HG03571 (cell line): ENCODE measurements around the gene PTPRK.

Experiments
- ATAC-seq: cut with Tn5 transposase; IDR thresholded peaks from one replicate; pipeline ENCODE4 v1.9.1; 2021; ENCODE audit not compliant: unreplicated experiment

PTPRK gene

GRCh38 chr6:128252341-128253176 is 267.8 kb downstream of the PTPRK start:
- ATAC-seq = no peak

- ATAC-seq = no peak
These were observed 268.7 kb downstream of the PTPRK start for GRCh38 chr6:128251445-128252340.

GRCh38 chr6:128250370-128251070 is 269.9 kb downstream of the PTPRK start:
- ATAC-seq = no peak

- no peak for ATAC-seq
These were observed 271.0 kb downstream of the PTPRK start for GRCh38 chr6:128249429-128249828.

- no peak for ATAC-seq
These were observed 273.7 kb downstream of the PTPRK start for GRCh38 chr6:128246472-128247260.

GRCh38 chr6:128244751-128245405 is 275.5 kb downstream of the PTPRK start:
- ATAC-seq = no peak

- no peak for ATAC-seq
These were observed 277.5 kb downstream of the PTPRK start for GRCh38 chr6:128242765-128243403.

- no peak for ATAC-seq
These were observed 279.2 kb downstream of the PTPRK start for GRCh38 chr6:128241216-128241615.

- ATAC-seq = peak; percentile 46
These were observed 280.4 kb downstream of the PTPRK start for GRCh38 chr6:128240024-128240428.

GRCh38 chr6:128239146-128239545 is 281.3 kb downstream of the PTPRK start:
- no peak for ATAC-seq

- no peak for ATAC-seq
These were observed 282.2 kb downstream of the PTPRK start for GRCh38 chr6:128238225-128238624.

- ATAC-seq = no peak
These were observed 284.8 kb downstream of the PTPRK start for GRCh38 chr6:128235556-128235955.

- ATAC-seq = no peak
These were observed 286.9 kb downstream of the PTPRK start for GRCh38 chr6:128233531-128233930.

- no peak for ATAC-seq
These were observed 290.0 kb downstream of the PTPRK start for GRCh38 chr6:128230267-128230989.

- ATAC-seq = no peak
These were observed 294.8 kb downstream of the PTPRK start for GRCh38 chr6:128225612-128226011.

GRCh38 chr6:128216917-128217316 is 303.5 kb downstream of the PTPRK start:
- ATAC-seq = no peak

GRCh38 chr6:128209771-128210170 is 310.6 kb downstream of the PTPRK start:
- ATAC-seq = no peak

GRCh38 chr6:128208851-128209580 is 311.4 kb downstream of the PTPRK start:
- ATAC-seq = no peak
